ENCODE data around the gene SIGLEC7. TPM values are rescaled to one million over a fixed set of nuclear protein-coding genes. Genes with fewer than 3 reads are reported as not detected.

The SIGLEC7 gene
- total RNA-seq, 1 donor from 2014 or later = not detected

DNA sequence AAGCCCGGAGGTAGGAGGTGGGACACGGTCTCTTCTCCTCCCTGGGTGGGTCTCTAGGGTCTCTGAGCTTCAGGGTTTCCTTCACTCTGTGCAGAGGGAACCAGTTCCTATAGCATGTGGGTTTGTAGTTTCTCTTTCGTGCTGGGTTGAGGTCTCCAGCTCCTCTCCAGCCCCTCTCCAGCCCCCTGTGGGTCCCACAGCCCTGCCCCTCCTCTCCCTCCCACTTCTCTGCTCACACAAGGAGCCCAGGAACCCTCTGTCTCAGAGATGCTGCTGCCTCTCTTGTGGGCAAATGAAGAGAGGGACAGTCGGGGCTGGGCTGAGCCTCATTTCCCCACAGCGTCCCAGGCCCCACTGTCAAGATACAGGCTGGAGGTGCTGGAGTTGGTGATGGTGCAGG lies 1.4 kb downstream of the SIGLEC7 start:
- no peaks in the 10 kb centered on the region for H3K36me3 ChIP-seq (ENCODE audit: insufficient read depth, low read length)

GRCh38 chr19:51144482-51145045 lies 2.5 kb downstream of the SIGLEC7 start:
- no peak overlapping the region for H2AFZ ChIP-seq (ENCODE audit: low read depth, low read length)
- Mint-ChIP-seq H3K27ac (ENCODE audit: unreplicated experiment) (no peak overlapping the region), H3K36me3 (ENCODE audit: low read depth, unreplicated experiment) (no peaks in the 10 kb centered on the region), H3K27me3 (ENCODE audit: low read depth, unreplicated experiment) (peaks cover 39% of the 10 kb centered on the region), H3K4me1 (ENCODE audit: low read depth, unreplicated experiment) (no peaks in the 10 kb centered on the region), H3K4me3 (ENCODE audit: unreplicated experiment) (no peak overlapping the region), H3K9me3 (ENCODE audit: unreplicated experiment) (peaks cover 2% of the 10 kb centered on the region)
- no peak for TF ChIP-seq EZH2 (IDR thresholded peaks at IDR 0.05; ENCODE audit: insufficient read depth, low read length)
- TF ChIP-seq, protein P1, sequence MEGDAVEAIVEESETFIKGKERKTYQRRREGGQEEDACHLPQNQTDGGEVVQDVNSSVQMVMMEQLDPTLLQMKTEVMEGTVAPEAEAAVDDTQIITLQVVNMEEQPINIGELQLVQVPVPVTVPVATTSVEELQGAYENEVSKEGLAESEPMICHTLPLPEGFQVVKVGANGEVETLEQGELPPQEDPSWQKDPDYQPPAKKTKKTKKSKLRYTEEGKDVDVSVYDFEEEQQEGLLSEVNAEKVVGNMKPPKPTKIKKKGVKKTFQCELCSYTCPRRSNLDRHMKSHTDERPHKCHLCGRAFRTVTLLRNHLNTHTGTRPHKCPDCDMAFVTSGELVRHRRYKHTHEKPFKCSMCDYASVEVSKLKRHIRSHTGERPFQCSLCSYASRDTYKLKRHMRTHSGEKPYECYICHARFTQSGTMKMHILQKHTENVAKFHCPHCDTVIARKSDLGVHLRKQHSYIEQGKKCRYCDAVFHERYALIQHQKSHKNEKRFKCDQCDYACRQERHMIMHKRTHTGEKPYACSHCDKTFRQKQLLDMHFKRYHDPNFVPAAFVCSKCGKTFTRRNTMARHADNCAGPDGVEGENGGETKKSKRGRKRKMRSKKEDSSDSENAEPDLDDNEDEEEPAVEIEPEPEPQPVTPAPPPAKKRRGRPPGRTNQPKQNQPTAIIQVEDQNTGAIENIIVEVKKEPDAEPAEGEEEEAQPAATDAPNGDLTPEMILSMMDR (IDR thresholded peaks at IDR 0.05; ENCODE audit: insufficient read depth, low read depth, low read length) = no peak
- H3K4me2 ChIP-seq (ENCODE audit: low read length) = no peak overlapping the region
- no peaks in the 10 kb centered on the region for H3K36me3 ChIP-seq (ENCODE audit: insufficient read depth, low read length)
- no peak overlapping the region for H3K4me3 ChIP-seq (ENCODE audit: insufficient read depth, low read depth, low read length)
- no peaks in the 10 kb centered on the region for H4K20me1 ChIP-seq (ENCODE audit: insufficient read depth, low read length)
- no peaks in the 10 kb centered on the region for H3K9me3 ChIP-seq (ENCODE audit: insufficient read depth, low read depth, low read length)
- no peak overlapping the region for H3K9ac ChIP-seq (ENCODE audit: low read length)
- H3K79me2 ChIP-seq (ENCODE audit: insufficient read depth, low read length) = no peaks in the 10 kb centered on the region
- H3K4me1 ChIP-seq (ENCODE audit: insufficient read depth, low read length) = no peaks in the 10 kb centered on the region
- H3K27me3 ChIP-seq (ENCODE audit: insufficient read depth, low read length) = no peaks in the 10 kb centered on the region
- no peak for FAIRE-seq
- no peak for DNase-seq (ENCODE audit: low read depth)
- no peak overlapping the region for H3K27ac ChIP-seq (ENCODE audit: low read depth, low read length)

More for the DNA sequence above, 1.4 kb downstream of the SIGLEC7 start:
- H3K4me1 ChIP-seq (ENCODE audit: insufficient read depth, low read length) = no peaks in the 10 kb centered on the region
- H3K27me3 ChIP-seq (ENCODE audit: insufficient read depth, low read length) = no peaks in the 10 kb centered on the region
- H3K4me3 ChIP-seq (ENCODE audit: insufficient read depth, low read depth, low read length) = no peak overlapping the region
- peaks cover 45% of the 10 kb centered on the region for H3K27me3 Mint-ChIP-seq (ENCODE audit: low read depth, unreplicated experiment)
- FAIRE-seq = no peak
- no peak overlapping the region for H3K27ac Mint-ChIP-seq (ENCODE audit: unreplicated experiment)
- no peak overlapping the region for H3K4me3 Mint-ChIP-seq (ENCODE audit: unreplicated experiment)
- no peaks in the 10 kb centered on the region for H3K9me3 ChIP-seq (ENCODE audit: insufficient read depth, low read depth, low read length)
- no peaks in the 10 kb centered on the region for H4K20me1 ChIP-seq (ENCODE audit: insufficient read depth, low read length)
- no peak overlapping the region for H3K4me2 ChIP-seq (ENCODE audit: low read length)
- DNase-seq (ENCODE audit: low read depth) = no peak
- H2AFZ ChIP-seq (ENCODE audit: low read depth, low read length) = no peak overlapping the region
- TF ChIP-seq, protein P1 (IDR thresholded peaks at IDR 0.05; ENCODE audit: insufficient read depth, low read depth, low read length) = no peak
- TF ChIP-seq EZH2 (IDR thresholded peaks at IDR 0.05; ENCODE audit: insufficient read depth, low read length) = no peak
- no peaks in the 10 kb centered on the region for H3K4me1 Mint-ChIP-seq (ENCODE audit: low read depth, unreplicated experiment)
- no peaks in the 10 kb centered on the region for H3K9me3 Mint-ChIP-seq (ENCODE audit: unreplicated experiment)
- H3K79me2 ChIP-seq (ENCODE audit: insufficient read depth, low read length) = no peaks in the 10 kb centered on the region
- H3K27ac ChIP-seq (ENCODE audit: low read depth, low read length) = no peak overlapping the region
- H3K36me3 Mint-ChIP-seq (ENCODE audit: low read depth, unreplicated experiment) = no peaks in the 10 kb centered on the region
- H3K9ac ChIP-seq (ENCODE audit: low read length) = no peak overlapping the region

DNA sequence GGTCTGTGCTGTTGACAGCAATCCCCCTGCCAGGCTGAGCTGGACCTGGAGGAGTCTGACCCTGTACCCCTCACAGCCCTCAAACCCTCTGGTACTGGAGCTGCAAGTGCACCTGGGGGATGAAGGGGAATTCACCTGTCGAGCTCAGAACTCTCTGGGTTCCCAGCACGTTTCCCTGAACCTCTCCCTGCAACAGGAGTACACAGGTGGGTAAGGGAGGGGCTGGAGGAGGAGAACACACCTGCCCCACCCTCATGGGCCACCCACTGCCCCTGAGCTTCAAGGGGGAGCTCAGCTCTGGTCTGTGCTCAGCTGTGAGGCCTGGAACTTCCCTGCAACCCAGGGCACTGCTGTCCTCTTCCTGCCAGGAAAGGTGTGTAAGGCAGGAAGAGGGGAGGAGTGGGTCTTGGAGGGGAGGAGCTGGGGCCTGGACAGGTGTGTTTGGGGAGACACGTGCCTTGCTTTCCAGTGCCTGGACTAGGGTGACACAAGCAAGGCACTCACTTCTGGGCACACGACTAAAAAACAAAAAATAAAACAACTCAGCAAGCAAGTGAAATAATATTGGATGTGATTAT lies 3.9 kb downstream of the SIGLEC7 start:
- DNase-seq (ENCODE audit: low read depth) = no peak
- Histone ChIP-seq H3K79me2 (ENCODE audit: insufficient read depth, low read length) (no peaks in the 10 kb centered on the region), H3K36me3 (ENCODE audit: insufficient read depth, low read length) (no peaks in the 10 kb centered on the region), H3K4me2 (ENCODE audit: low read length) (no peak overlapping the region), H4K20me1 (ENCODE audit: insufficient read depth, low read length) (no peaks in the 10 kb centered on the region), H2AFZ (ENCODE audit: low read depth, low read length) (no peak overlapping the region), H3K4me3 (ENCODE audit: insufficient read depth, low read depth, low read length) (no peak overlapping the region), H3K9ac (ENCODE audit: low read length) (no peak overlapping the region), H3K27ac (ENCODE audit: low read depth, low read length) (no peak overlapping the region), H3K9me3 (ENCODE audit: insufficient read depth, low read depth, low read length) (no peaks in the 10 kb centered on the region), H3K27me3 (ENCODE audit: insufficient read depth, low read length) (no peaks in the 10 kb centered on the region), H3K4me1 (ENCODE audit: insufficient read depth, low read length) (no peaks in the 10 kb centered on the region)
- Mint-ChIP-seq H3K36me3 (ENCODE audit: low read depth, unreplicated experiment) (no peaks in the 10 kb centered on the region), H3K27me3 (ENCODE audit: low read depth, unreplicated experiment) (peaks cover 37% of the 10 kb centered on the region), H3K9me3 (ENCODE audit: unreplicated experiment) (peaks cover 2% of the 10 kb centered on the region), H3K4me3 (ENCODE audit: unreplicated experiment) (no peak overlapping the region), H3K4me1 (ENCODE audit: low read depth, unreplicated experiment) (no peaks in the 10 kb centered on the region), H3K27ac (ENCODE audit: unreplicated experiment) (no peak overlapping the region)
- FAIRE-seq = no peak
- TF ChIP-seq EZH2 (IDR thresholded peaks at IDR 0.05; ENCODE audit: insufficient read depth, low read length) = no peak
- TF ChIP-seq, protein P1 (IDR thresholded peaks at IDR 0.05; ENCODE audit: insufficient read depth, low read depth, low read length) = no peak

Measured in astrocyte (in vitro differentiated cells and primary cell).